ENCODE measurements around the gene TOR1AIP1.
A peak's percentile ranks its signal among the peaks of the same experiment; 100 is the strongest.

TOR1AIP1 gene

GRCh38 chr1:179856296-179856695 lies 25.8 kb upstream of the TOR1AIP1 start:
- Mint-ChIP-seq H3K27ac (no peak overlapping the region), H3K9me3 (no peaks in the 10 kb centered on the region), H3K4me3 (no peak overlapping the region), H3K4me1 (peaks cover 10% of the 10 kb centered on the region), H3K36me3 (ENCODE audit: low read depth) (peaks cover 57% of the 10 kb centered on the region), H3K27me3 (ENCODE audit: low read depth, poor library complexity) (no peaks in the 10 kb centered on the region)
- DNase-seq = no peak
- TF ChIP-seq CTCF (IDR thresholded peaks at IDR 0.05) = no peak

- H3K4me3 Mint-ChIP-seq = no peak overlapping the region
- DNase-seq = no peak
- no peak overlapping the region for H3K27ac Mint-ChIP-seq
- H3K9me3 Mint-ChIP-seq = no peaks in the 10 kb centered on the region
- no peaks in the 10 kb centered on the region for H3K27me3 Mint-ChIP-seq (ENCODE audit: low read depth, poor library complexity)
- H3K4me1 Mint-ChIP-seq = peaks cover 10% of the 10 kb centered on the region
- no peak for TF ChIP-seq CTCF (IDR thresholded peaks at IDR 0.05)
- peaks cover 55% of the 10 kb centered on the region for H3K36me3 Mint-ChIP-seq (ENCODE audit: low read depth)
Observed at GRCh38 chr1:179857009-179857408, 25.1 kb upstream of the TOR1AIP1 start.

GRCh38 chr1:179860652-179861051 lies 21.4 kb upstream of the TOR1AIP1 start:
- Mint-ChIP-seq H3K27me3 (ENCODE audit: low read depth, poor library complexity) (no peaks in the 10 kb centered on the region), H3K9me3 (no peaks in the 10 kb centered on the region), H3K36me3 (ENCODE audit: low read depth) (peaks cover 65% of the 10 kb centered on the region), H3K4me1 (peaks cover 10% of the 10 kb centered on the region), H3K27ac (no peak overlapping the region), H3K4me3 (no peak overlapping the region)
- TF ChIP-seq CTCF (IDR thresholded peaks at IDR 0.05) = no peak
- no peak for DNase-seq

- no peaks in the 10 kb centered on the region for H3K4me1 Mint-ChIP-seq
- no peak overlapping the region for H3K27ac Mint-ChIP-seq
- peaks cover 73% of the 10 kb centered on the region for H3K36me3 Mint-ChIP-seq (ENCODE audit: low read depth)
- DNase-seq = no peak
- no peak overlapping the region for H3K4me3 Mint-ChIP-seq
- H3K27me3 Mint-ChIP-seq (ENCODE audit: low read depth, poor library complexity) = no peaks in the 10 kb centered on the region
- no peaks in the 10 kb centered on the region for H3K9me3 Mint-ChIP-seq
- no peak for TF ChIP-seq CTCF (IDR thresholded peaks at IDR 0.05)
Observed at GRCh38 chr1:179865377-179865776, 16.7 kb upstream of the TOR1AIP1 start.

GRCh38 chr1:179866616-179867015 lies 15.5 kb upstream of the TOR1AIP1 start:
- H3K9me3 Mint-ChIP-seq = no peaks in the 10 kb centered on the region
- no peak overlapping the region for H3K27ac Mint-ChIP-seq
- DNase-seq = no peak
- peaks cover 5% of the 10 kb centered on the region for H3K4me1 Mint-ChIP-seq
- TF ChIP-seq CTCF (IDR thresholded peaks at IDR 0.05) = no peak
- no peaks in the 10 kb centered on the region for H3K27me3 Mint-ChIP-seq (ENCODE audit: low read depth, poor library complexity)
- peaks cover 76% of the 10 kb centered on the region for H3K36me3 Mint-ChIP-seq (ENCODE audit: low read depth)
- no peak overlapping the region for H3K4me3 Mint-ChIP-seq

- Mint-ChIP-seq H3K4me1 (peaks cover 16% of the 10 kb centered on the region), H3K4me3 (no peak overlapping the region), H3K27ac (peak overlapping the region; percentile 45), H3K9me3 (no peaks in the 10 kb centered on the region), H3K27me3 (ENCODE audit: low read depth, poor library complexity) (no peaks in the 10 kb centered on the region), H3K36me3 (ENCODE audit: low read depth) (peaks cover 78% of the 10 kb centered on the region)
- peak; percentile 59 for TF ChIP-seq CTCF (IDR thresholded peaks at IDR 0.05)
- DNase-seq = peak; percentile 59
Observed at GRCh38 chr1:179867493-179868330, 14.4 kb upstream of the TOR1AIP1 start.

All from nephron progenitor cell (in vitro differentiated cells).